Activated CD8-positive, alpha-beta memory T cell treated with anti-CD3 and anti-CD28 coated beads for 48 hours (primary cell): Measurements from ENCODE around the gene GRAP2.
"Not testable (repeated sequence)": the region's sequence is repeated elsewhere in the genome, so short reads cannot be mapped to it uniquely, and the experiment has no call there.

ENCODE experiments used
- DNase-seq, 3 experiments: peaks; one replicate each; pipeline ENCODE4 v3.0.0-alpha.2; 2020; ENCODE audit warnings: low read depth in 2 of 3, low spot score in 2 of 3

GRAP2 gene

GRCh38 chr22:39943337-39943736 is 42.5 kb downstream of the GRAP2 start:
- no peak for DNase-seq

GRCh38 chr22:39943953-39944872 is 43.3 kb downstream of the GRAP2 start:
- no peak for DNase-seq

GRCh38 chr22:39946126-39946502 is 45.2 kb downstream of the GRAP2 start:
- no peak for DNase-seq

GRCh38 chr22:39946503-39947219 is 45.8 kb downstream of the GRAP2 start:
- no peak for DNase-seq

- DNase-seq: no peak
Measured at GRCh38 chr22:39947220-39948216, 46.6 kb downstream of the GRAP2 start.

- DNase-seq: no peak
Measured at GRCh38 chr22:39949964-39950737, 49.3 kb downstream of the GRAP2 start.

GRCh38 chr22:39951603-39952293 is 50.9 kb downstream of the GRAP2 start:
- DNase-seq: not testable (repeated sequence)

- no peak for DNase-seq
Measured at GRCh38 chr22:39952347-39952746, 51.5 kb downstream of the GRAP2 start.

- no peak for DNase-seq
Measured at GRCh38 chr22:39953101-39953500, 52.2 kb downstream of the GRAP2 start.

GRCh38 chr22:39954584-39955055 is 53.7 kb downstream of the GRAP2 start:
- DNase-seq: no peak

GRCh38 chr22:39955675-39956074 is 54.8 kb downstream of the GRAP2 start:
- DNase-seq: no peak

- no peak for DNase-seq
Measured at GRCh38 chr22:39956932-39957664, 56.2 kb downstream of the GRAP2 start.

- no peak for DNase-seq
Measured at GRCh38 chr22:39958009-39958711, 57.3 kb downstream of the GRAP2 start.

- DNase-seq: no peak
Measured at GRCh38 chr22:39958949-39959639, 58.2 kb downstream of the GRAP2 start.

- no peak for DNase-seq
Measured at GRCh38 chr22:39959640-39960447, 59.0 kb downstream of the GRAP2 start, which contains the start of gene TMA7B. Gene TMA7B, plus strand, starts transcription at chr22:39960397. Its CDS starts 3,978 bp downstream, at chr22:39964375.
